T-helper 2 cell treated with Interferon-gamma antibody and Interleukin-4, amounts not matched to agents 5 μg/mL and 100 μg/mL, for 36 hours (primary cell): ENCODE data around the gene IKZF3.

Experiments used
- DNase-seq: peaks from one replicate; pipeline ENCODE4 v3.0.0; 2021; ENCODE audit warnings: low spot score
- H3K27ac Mint-ChIP-seq: one replicate; pipeline ENCODE4 v1.8.0; 2021; ENCODE audit warnings: mild to moderate bottlenecking, mixed read lengths
- H3K27me3 Mint-ChIP-seq: one replicate; pipeline ENCODE4 v1.8.0; 2021; ENCODE audit warnings: low read depth, mixed read lengths
- H3K36me3 Mint-ChIP-seq: one replicate; pipeline ENCODE4 v1.8.0; 2021; ENCODE audit warnings: low read depth, mixed read lengths
- H3K4me1 Mint-ChIP-seq: one replicate; pipeline ENCODE4 v1.8.0; 2021; ENCODE audit warnings: low read depth, mixed read lengths
- H3K4me3 Mint-ChIP-seq: one replicate; pipeline ENCODE4 v1.8.0; 2022; ENCODE audit warnings: mild to moderate bottlenecking, moderate library complexity, mixed read lengths
- H3K9me3 Mint-ChIP-seq: one replicate; pipeline ENCODE4 v1.8.0; 2021; ENCODE audit warnings: mixed read lengths

IKZF3 gene

DNA sequence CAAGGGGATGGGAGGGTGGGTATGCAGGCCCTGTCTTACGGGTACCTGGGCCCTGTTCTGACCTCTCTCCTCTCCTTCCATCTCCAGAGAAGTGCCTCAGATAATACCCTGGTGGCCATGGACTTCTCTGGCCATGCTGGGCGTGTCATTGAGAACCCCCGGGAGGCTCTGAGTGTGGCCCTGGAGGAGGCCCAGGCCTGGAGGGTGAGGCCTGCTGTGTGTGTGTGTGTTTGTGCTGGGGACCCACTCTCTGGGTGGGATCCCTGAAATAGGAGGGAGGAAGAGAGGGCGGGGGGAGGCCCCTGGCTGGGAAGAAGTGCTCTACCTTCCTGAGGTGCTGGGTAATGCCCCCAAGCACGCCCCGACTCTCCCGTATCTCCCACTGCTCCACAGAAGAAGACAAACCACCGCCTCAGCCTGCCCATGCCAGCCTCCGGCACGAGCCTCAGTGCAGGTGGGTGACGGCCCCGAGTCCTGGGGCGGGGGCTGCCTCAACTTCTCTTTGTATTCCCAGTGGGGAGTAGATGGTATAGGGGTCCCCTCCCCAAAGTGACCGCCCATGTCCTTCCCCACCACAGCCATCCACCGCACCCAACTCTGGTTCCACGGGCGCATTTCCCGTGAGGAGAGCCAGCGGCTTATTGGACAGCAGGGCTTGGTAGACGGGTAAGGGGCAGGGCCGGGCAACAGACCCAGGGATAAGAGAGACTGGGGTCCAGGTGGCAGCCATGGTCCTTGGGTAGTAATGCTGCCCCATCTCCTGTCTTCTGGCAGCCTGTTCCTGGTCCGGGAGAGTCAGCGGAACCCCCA lies 118.6 kb downstream of the IKZF3 start:
- no peak overlapping the region for H3K27ac Mint-ChIP-seq
- peaks cover 4% of the 10 kb centered on the region for H3K27me3 Mint-ChIP-seq
- no peaks in the 10 kb centered on the region for H3K36me3 Mint-ChIP-seq

DNA sequence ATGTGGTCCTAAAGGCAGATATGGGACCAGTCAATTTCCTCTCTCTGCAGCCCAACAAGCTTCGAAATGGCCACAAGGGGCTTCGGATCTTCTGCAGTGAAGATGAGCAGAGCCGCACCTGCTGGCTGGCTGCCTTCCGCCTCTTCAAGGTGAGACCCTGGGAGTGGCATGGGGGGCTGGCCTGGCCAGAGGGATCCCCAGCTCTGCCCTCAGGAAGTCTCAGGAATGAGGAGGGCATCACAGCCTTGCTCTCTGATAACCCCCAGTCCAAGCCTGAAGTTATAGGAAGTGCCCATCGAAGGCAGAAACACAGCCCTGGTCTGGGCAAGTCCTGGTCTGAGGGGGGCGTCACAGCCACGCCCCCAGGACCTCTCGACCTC lies 119.3 kb downstream of the IKZF3 start:
- Mint-ChIP-seq H3K4me3 (no peak overlapping the region), H3K9me3 (no peaks in the 10 kb centered on the region), H3K27me3 (peaks cover 4% of the 10 kb centered on the region), H3K4me1 (peaks cover 4% of the 10 kb centered on the region), H3K36me3 (no peaks in the 10 kb centered on the region), H3K27ac (no peak overlapping the region)
- no peak for DNase-seq

More for the DNA sequence above, 118.6 kb downstream of the IKZF3 start:
- H3K4me3 Mint-ChIP-seq, result no peak overlapping the region
- H3K9me3 Mint-ChIP-seq, result no peaks in the 10 kb centered on the region
- no peak for DNase-seq
- H3K4me1 Mint-ChIP-seq, result peaks cover under 1% of the 10 kb centered on the region

DNA sequence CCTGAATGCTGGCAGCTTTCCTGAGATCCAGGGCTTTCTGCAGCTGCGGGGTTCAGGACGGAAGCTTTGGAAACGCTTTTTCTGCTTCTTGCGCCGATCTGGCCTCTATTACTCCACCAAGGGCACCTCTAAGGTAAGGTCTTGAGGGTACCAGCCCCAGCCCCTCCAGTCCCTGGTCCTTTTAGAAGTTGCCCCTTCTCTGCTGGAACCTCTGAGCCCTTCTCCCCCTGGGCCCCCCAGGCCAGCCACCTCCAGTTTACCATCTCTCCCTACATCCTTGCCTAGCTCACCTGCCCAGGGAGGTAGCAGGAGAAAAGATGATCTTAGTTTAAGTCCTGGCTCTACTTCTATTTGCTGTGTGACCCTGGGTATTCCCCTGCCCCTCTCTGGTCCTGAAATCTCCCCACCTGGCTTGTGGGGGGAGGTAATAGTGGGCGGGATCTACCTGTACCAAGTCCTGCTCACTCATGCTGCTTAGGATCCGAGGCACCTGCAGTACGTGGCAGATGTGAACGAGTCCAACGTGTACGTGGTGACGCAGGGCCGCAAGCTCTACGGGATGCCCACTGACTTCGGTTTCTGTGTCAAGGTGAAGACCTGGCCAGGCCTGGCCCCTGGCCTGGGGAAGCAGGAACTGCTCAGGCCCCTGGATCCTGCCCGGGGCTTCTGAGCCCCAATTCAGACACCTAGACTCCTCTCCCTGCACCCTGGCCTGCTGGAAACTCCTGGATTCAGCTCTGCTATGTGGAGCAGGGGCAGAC lies 119.9 kb downstream of the IKZF3 start:
- Mint-ChIP-seq H3K4me3 (no peak overlapping the region), H3K36me3 (no peaks in the 10 kb centered on the region), H3K9me3 (no peaks in the 10 kb centered on the region), H3K4me1 (peaks cover 4% of the 10 kb centered on the region), H3K27me3 (peaks cover 4% of the 10 kb centered on the region), H3K27ac (no peak overlapping the region)
- DNase-seq, result no peak

GRCh38 chr17:39742856-39743436 lies 121.2 kb downstream of the IKZF3 start:
- Mint-ChIP-seq H3K27me3 (peaks cover 8% of the 10 kb centered on the region), H3K36me3 (no peaks in the 10 kb centered on the region), H3K4me1 (peaks cover 8% of the 10 kb centered on the region), H3K4me3 (no peak overlapping the region), H3K27ac (no peak overlapping the region), H3K9me3 (no peaks in the 10 kb centered on the region)
- no peak for DNase-seq

- H3K4me1 Mint-ChIP-seq, result peaks cover 8% of the 10 kb centered on the region
- no peaks in the 10 kb centered on the region for H3K36me3 Mint-ChIP-seq
- DNase-seq, result no peak
- H3K27me3 Mint-ChIP-seq, result peaks cover 11% of the 10 kb centered on the region
- H3K27ac Mint-ChIP-seq, result no peak overlapping the region
- H3K9me3 Mint-ChIP-seq, result no peaks in the 10 kb centered on the region
- no peak overlapping the region for H3K4me3 Mint-ChIP-seq
Measured at GRCh38 chr17:39742126-39742855, 121.8 kb downstream of the IKZF3 start.

GRCh38 chr17:39740357-39741111 lies 123.6 kb downstream of the IKZF3 start:
- no peak overlapping the region for H3K4me3 Mint-ChIP-seq
- H3K27ac Mint-ChIP-seq, result no peak overlapping the region
- no peaks in the 10 kb centered on the region for H3K36me3 Mint-ChIP-seq
- H3K27me3 Mint-ChIP-seq, result peaks cover 21% of the 10 kb centered on the region
- peaks cover 10% of the 10 kb centered on the region for H3K4me1 Mint-ChIP-seq
- no peak for DNase-seq
- no peaks in the 10 kb centered on the region for H3K9me3 Mint-ChIP-seq

DNA sequence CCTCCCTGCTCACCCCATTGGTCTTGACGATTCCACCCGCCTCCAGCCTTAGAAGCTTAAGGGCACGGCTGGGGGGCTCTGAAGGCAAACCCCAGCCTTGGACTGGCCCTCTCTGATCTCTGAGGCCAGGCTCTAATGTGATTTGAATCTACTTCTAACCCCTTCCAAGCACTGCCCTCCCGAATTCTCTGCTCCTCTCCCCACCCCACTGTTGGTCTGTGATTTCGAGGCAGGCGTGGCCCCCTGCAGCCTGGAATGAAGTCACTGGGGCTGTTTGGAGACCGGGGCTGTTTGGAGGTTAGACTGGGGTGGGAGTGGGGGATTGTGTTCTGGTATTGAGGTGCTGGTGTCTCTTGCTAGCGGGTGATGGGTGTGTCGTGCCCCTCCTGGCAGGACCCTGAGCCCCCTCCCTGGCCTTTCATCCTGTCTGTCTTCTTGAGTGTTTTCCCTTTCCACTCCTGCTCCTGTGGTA lies 124.2 kb downstream of the IKZF3 start:
- Mint-ChIP-seq H3K4me3 (no peak overlapping the region), H3K4me1 (peaks cover 10% of the 10 kb centered on the region), H3K9me3 (no peaks in the 10 kb centered on the region), H3K27ac (no peak overlapping the region), H3K36me3 (no peaks in the 10 kb centered on the region), H3K27me3 (peaks cover 21% of the 10 kb centered on the region)
- no peak for DNase-seq

DNA sequence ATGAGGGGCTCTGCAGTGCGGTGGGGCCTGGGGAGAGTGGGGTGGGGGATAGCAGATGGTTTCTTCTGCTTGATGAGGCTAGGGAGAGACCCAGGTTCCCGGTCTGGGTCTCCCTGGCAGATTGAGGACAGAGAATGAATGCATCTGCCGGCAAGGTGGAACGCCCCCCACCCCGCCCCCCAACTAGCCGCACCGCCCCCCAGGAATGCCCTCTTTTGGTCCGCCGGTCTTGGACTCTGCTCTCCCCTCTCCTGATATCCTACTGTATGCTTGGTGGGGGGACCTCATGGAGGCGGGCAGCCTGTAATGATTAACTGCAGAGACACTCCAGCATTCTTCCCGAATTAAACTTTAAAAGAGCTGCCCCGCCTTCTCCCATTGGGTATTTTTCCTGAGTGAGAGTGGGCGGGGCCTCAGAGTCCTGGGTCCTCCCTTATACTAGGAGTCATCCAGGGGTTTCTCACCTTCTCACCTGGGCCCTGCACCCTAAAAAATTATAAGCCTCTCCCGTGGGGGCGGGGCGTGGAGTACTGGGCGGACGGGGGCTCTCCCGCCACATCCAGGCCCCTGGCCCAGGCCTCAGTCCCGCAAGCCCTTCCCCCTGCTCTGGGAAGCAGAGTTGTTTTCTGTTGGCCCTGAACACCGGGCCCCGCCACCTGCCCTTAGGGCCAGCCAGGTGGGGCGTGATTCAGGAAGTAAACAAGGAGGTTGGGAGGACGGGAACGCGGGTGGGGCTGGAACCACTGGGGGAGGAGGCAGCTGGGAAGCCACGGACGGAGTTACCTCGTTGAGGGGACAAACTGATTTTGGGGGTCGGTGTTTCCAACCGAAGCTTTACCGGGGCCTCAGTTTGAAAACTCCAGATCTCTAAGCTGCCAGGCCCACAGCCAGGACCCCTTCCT lies 124.9 kb downstream of the IKZF3 start:
- H3K27me3 Mint-ChIP-seq, result peaks cover 21% of the 10 kb centered on the region
- no peak overlapping the region for H3K27ac Mint-ChIP-seq

GRCh38 chr17:39738568-39738901 lies 125.6 kb downstream of the IKZF3 start:
- DNase-seq, result peak; percentile 55
- Mint-ChIP-seq H3K9me3 (no peaks in the 10 kb centered on the region), H3K36me3 (no peaks in the 10 kb centered on the region), H3K27me3 (peaks cover 25% of the 10 kb centered on the region), H3K4me1 (peaks cover 10% of the 10 kb centered on the region), H3K27ac (peak overlapping the region; percentile 52), H3K4me3 (peak overlapping the region; percentile 72)

More for the DNA sequence above, 124.9 kb downstream of the IKZF3 start:
- no peak for DNase-seq
- Mint-ChIP-seq H3K9me3 (no peaks in the 10 kb centered on the region), H3K4me3 (no peak overlapping the region), H3K4me1 (peaks cover 10% of the 10 kb centered on the region), H3K36me3 (no peaks in the 10 kb centered on the region)

DNA sequence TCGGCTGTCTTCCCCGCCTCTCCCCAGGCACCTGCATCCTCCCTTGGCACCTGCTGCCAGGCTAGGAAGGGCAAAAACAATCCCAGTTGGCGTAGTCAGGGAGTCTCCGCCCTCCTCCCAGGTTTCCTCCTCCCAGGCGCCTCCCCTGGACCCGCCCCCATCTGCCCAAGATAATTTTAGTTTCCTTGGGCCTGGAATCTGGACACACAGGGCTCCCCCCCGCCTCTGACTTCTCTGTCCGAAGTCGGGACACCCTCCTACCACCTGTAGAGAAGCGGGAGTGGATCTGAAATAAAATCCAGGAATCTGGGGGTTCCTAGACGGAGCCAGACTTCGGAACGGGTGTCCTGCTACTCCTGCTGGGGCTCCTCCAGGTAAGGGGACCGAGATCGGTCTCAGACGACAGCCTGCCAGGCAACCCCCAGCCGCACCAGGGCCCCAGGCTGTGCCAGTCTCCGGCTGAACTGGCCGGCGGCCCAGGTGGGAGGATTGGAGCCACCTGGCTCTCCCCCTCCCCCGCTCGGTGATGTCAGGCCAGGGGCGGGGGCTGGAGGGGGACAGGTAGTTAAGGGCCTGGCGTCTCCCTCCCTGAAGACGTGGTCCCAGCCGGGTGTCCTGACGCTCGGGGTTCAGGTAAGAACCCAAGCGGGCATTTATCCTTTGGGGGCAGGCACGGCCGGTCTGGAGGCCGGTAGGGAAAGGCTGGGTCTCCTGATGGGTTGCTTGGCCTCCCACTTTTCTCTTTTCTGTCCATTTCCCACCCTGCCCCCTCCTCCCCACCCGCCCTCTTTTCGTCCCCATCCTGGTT lies 126.1 kb downstream of the IKZF3 start, which contains the start of gene GRB7:
GRB7 (plus strand) TSS at position 179 of the 808 bp plus-strand sequence. CDS start 4,364 bp downstream, outside the sequence.
- peaks cover 22% of the 10 kb centered on the region for H3K27me3 Mint-ChIP-seq
- peak within 1 kb of the TSS; percentile 52 for H3K27ac Mint-ChIP-seq

GRCh38 chr17:39737206-39737759 lies 126.8 kb downstream of the IKZF3 start:
- no peaks in the 10 kb centered on the region for H3K9me3 Mint-ChIP-seq
- H3K36me3 Mint-ChIP-seq, result no peaks in the 10 kb centered on the region
- H3K4me1 Mint-ChIP-seq, result peaks cover 10% of the 10 kb centered on the region
- no peak overlapping the region for H3K27ac Mint-ChIP-seq
- H3K4me3 Mint-ChIP-seq, result no peak overlapping the region
- H3K27me3 Mint-ChIP-seq, result peaks cover 22% of the 10 kb centered on the region
- DNase-seq, result no peak

More for the DNA sequence above, 126.1 kb downstream of the IKZF3 start, which contains the start of gene GRB7:
- Mint-ChIP-seq H3K4me3 (peak within 1 kb of the TSS; percentile 72), H3K36me3 (no peaks in the 10 kb centered on the region), H3K9me3 (no peaks in the 10 kb centered on the region), H3K4me1 (peaks cover 10% of the 10 kb centered on the region)
- DNase-seq, result no peak
